COR-L47 (cell line): Measurements from ENCODE around the gene NINJ2.
"Not testable (repeated sequence)": the region's sequence is repeated elsewhere in the genome, so short reads cannot be mapped to it uniquely, and the experiment has no call there.

ENCODE experiments used
- DNase-seq: peaks from one replicate; lab custom pipeline; 2025; lab: John Stamatoyannopoulos, UW

NINJ2 gene

DNA sequence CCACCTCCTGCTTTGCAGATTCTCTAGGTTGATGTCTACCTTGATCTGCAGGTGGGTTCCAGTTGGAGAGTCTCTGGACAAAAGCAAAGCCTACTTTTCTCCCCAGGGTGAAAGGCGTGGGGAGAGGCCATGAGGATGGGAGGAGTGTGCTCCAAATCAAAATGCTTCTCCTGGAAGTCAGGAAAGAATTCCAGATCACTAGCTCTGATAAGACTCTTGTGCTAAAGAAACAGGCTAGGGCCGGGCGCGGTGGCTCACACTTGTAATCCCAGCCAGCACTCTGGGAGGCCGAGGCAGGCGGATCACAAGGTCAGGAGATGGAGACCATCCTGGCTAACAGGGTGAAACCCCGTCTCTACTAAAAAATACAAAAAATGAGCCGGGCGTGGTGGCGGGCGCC, 21.9 kb downstream of the NINJ2 start:
- not testable (repeated sequence) for DNase-seq

DNA sequence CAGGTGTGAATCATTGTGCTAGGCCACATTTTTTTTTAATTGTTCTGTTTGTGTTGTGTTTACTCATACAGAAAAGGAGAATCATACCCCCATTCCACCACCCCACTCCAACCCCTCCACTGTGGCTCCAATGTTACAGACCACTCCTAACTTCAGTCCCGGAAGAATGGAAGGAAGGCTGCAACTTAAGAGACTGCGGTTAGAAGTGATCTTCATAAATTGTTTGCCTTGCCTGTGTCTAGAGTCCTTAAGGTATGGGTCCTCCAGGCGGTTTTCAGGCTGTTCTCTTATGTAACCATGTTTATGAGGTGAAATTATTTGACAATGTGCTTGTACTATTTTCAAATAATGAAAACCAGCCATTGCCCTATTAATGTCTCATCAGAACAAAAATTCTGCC, 22.5 kb downstream of the NINJ2 start:
- DNase-seq, result no peak

DNA sequence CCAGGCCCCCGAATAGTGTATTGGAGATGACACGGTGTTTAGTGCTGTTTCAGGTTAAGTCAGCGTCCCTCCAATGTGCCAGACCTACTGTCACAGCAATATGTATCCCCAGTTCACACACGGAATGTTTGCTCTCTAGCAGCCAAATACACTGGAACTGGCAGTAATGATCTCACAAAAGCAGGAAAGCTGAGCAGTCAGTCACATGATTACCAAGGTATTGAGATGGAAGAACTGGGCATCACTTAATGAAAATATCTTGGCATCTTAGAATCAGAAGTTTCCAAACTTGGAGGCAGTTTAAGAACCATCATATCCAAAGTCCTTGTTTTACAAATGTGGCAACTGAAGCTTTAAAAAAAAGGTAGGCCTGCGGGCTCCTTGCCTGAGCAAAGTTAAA, 23.3 kb downstream of the NINJ2 start:
- DNase-seq, result no peak

DNA sequence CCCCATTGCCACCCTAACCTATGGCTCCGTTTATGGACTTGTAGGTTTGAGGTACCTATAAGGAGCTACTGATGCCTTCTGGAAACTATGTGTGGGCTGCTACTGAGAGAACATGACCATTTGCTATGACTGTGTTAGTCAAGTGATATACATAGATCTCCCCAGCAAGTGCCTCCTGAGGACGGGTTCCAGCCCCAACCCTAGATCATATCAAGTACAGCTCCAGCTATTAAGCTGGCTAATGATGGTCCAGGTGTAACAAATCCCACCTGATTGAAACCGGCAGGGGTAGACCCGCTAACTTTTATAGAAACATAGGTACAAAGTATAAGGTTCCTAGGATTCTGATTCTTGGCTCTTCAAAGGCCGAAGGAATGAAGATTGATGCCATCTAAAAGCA, 23.7 kb downstream of the NINJ2 start:
- DNase-seq, result no peak

DNA sequence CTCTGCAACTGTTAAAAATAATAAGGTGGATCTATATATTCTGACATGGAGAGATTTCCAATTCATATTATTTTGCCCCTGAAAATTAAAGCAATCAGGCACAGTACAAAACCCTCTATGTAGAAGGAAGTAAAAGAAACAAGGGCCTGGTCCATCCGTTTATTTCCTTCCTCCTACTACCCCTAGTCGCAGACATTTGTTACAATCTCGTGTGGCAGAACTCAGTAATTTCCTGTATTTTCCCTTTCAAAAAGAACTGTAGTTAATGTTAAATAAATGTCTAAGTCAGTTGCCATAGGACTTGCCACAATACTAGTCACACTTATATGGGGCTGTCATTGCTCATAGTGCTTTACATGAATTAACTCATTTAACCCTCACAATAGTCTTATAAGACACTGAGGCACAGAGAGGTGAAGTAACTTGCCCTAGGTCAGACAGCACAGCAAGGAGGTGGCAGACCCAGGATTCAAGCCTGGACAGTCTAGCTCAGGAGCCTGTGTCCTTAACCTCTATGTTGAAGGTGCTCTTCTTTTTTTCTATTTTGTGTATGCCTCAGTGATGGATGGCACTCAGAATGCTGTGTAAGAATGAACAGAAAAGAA, 24.2 kb downstream of the NINJ2 start:
- DNase-seq, result no peak

DNA sequence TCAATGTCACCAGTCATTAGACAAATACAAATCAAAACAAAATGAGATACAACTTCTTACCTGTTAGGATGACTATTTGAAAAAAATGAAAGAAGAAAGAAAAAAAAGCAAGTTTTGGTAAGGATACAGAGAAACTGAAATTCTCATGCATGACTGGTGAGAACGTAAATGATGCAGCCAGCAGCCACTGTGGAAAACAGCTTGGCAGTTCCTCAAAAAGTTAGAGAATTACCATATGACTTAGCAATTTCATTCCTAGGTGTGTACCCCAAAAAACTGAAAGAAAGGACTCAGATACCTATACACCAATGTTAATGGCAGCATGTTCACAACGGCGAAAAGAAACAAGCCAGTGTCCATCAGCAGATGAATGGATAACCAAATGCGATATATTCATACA, 26.6 kb downstream of the NINJ2 start:
- DNase-seq, result no peak

DNA sequence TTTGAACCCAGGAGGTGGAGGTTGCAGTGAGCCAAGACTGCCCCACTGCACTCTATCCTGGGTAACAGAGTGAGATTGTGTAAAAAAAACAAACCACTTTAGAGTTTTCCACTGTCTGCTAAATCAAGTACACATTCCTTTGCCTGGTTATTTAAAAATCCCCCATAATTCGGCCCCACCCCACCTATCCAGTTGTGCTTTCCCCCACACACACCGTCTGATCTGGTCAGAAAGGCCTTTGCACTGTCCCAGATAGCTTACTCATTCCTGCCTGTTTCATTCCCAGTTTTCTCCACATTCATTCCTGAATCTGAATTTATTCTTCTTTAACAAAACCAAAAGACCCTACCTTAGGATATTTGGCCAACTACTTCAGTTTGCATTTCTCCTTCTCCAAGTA, 29.5 kb downstream of the NINJ2 start:
- no peak for DNase-seq

DNA sequence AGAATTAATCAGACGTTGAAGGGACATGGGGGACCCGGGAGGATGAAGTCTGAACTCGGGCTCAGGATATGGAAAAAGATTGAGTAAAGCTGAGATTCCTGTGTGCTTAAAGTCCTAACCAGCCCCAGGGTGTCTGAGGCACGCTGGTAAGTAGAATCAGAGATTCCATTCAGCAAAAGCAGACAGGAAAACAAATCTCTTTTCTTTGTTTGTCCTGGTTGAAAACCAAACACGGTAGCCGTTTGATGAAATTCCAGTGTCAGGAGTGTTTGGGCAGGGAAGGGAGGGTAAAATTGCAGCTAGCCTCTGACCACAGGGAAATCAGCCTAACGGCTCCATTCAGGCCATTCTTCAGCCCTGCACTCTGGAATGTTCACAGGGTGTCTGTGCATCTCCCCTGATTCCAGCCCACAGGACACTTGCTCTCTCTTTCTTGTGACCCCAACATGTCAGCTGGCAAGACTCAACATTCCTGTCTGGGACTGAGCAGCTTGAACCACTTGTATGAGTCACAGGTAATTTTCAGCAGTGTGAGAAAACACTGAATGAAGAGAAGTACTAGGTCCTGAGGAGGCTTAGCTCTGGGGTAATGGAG, 31.0 kb downstream of the NINJ2 start:
- no peak for DNase-seq

DNA sequence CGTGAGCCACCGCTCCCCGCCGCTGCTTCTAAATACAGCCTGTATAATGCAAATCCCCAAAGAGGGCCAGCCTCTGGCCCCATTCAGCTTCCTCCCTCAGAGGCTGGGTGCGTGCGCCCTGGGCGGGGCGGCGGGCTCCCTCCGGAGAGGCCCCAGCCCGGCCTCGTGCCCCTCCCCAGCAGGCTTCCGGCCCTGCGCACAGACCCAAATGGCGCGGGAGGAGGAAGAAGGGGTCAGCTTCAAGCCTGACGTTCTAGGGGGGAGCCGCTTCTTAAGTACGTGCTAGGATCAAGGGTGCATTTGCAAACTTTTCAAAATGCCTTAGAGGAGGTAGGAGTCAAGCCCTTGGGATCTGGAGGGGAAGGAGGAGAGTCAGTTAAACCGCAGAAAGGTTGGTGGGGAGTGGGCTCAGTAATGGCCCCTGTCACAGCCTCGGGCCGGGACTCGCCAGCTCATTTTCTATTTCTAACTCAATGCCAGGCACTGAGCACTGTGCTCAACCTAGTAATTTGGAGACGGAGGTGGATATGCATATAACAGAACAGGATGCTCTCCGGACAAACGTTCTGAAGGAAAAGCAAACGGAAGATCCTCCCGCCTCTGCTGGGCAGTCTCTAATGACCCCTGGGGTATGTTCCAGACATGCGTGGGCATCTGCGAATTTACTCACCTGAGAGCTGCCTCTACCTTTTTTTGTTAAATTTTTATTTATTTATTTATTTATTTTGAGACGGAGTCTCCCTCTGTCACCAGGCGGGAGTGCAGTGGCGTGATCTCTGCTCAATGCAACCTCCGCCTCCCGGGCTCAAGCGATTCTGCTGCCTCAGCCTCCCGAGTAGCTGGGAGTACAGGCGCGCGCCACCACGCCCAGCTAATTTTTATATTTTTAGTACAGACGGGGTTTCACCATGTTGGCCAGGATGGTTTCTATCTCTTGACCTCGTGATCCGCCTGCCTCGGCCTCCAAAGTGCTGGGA, 32.3 kb downstream of the NINJ2 start:
- no peak for DNase-seq

DNA sequence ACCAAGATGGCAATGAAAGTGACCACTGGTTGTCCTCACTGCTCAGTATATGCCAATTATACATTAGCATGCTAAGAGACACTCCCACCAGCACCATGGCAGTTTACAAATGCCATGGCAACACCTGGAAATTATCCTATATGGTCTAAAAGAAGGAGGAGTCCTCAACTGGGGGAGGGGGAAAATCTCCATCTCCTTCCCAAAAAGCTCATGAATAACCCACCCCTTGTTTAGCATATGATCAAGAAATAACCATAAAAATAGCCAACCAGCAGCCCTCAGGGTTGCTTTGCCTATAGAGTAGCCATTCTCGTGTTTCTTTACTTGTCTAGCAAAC, 34.5 kb downstream of the NINJ2 start:
- DNase-seq, result not testable (repeated sequence)

DNA sequence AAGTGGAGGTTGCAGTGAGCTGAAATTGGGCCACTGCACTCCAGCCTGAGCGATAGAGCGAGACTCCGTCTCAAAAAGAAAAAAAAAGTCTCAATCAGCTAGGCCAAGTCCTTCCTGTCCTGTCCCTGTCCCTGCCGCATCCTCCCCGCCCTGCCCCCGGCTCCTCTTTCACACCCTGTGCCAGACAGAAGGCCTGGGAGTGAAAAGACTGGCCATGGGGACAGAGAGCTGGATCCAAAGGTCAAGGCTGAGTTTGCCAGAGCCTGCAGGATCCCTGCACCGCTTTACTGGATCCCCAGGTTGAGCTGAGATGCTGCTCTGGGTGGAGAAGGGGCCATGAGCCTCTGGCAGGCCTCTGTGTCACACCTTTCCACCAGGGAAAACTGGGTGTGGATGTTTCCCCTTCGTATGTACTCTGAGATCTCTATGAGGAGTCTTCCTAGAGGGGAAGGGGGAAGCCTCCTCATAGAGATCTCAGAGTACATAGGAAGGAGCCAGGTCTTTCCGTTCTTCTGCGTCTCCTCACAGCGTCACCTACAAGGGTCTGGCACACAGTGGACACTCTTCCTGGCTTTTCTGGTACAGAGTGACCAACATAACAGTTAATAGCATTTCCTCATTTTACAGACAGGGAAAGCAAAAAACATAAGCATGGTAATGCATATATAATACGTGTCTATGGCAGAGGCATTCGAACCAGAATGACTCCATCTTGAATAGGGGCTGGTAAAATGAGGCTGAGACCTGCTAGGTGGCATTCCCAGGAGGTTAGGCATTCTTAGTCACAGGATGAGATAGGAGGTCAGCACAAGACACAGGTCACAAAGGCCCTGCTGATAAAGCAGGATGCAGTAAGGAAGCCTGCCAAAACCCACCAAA, 35.1 kb downstream of the NINJ2 start:
- no peak for DNase-seq

DNA sequence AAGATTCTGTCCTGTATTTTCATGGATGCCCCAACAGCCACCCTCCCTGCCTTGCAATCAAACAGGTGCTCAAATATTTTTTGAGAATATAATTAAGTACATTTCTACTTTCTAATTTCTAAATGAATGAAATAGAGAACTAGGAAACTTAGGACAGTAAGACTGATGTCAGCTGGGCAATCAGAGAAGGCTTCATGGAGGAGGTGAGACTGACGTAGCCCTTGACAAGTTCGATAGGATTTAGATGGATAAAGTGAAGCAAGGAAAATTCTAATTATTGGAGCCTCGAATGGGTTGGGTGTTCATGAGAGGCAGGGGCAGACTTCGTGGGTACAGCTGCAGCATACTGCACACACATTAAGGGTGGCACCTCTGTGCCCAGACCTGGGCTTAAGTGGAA, 36.0 kb downstream of the NINJ2 start:
- DNase-seq, result no peak

DNA sequence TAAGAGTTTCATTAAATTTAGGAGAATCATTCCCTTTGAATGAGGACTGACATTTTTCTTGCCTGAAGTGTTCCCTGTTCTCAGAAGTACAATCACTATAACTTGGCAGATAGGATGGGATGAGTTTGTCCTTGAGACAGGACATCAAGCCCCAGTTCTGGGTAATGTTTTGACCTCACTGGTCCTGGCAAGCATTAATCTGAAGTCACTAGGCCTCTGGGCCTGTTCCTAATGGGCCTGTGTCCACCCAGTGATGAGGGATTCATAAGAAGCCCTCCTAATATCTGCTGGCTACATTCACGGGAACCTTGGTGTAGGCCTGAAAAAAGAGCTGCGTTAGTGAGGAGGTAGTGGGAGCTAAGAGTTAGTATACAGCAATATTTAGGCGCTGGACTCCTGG, 37.2 kb downstream of the NINJ2 start:
- no peak for DNase-seq

DNA sequence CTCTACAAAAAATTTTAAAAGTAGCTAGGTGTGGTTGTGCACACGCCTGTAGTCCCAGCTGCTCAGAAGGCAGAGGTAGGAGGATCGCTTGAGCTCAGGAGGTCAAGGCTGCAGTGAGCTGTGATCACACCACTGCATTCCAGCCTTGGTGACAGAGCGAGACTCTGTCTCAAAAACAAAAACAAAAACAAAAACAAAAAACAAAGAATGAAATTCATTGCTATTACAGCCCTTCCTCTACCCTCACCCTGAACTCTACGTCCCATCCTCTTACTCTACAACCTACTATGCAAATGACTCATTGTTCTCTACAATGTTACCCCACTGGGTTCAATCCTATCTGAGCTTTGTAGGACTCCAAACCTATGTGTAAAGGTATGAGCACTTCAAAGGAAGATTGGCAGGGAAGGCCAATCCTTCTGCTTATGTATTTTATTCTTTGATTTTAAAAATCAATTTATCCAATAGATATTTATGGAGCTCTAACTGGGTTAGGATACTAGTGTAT, 39.3 kb downstream of the NINJ2 start:
- no peak for DNase-seq

DNA sequence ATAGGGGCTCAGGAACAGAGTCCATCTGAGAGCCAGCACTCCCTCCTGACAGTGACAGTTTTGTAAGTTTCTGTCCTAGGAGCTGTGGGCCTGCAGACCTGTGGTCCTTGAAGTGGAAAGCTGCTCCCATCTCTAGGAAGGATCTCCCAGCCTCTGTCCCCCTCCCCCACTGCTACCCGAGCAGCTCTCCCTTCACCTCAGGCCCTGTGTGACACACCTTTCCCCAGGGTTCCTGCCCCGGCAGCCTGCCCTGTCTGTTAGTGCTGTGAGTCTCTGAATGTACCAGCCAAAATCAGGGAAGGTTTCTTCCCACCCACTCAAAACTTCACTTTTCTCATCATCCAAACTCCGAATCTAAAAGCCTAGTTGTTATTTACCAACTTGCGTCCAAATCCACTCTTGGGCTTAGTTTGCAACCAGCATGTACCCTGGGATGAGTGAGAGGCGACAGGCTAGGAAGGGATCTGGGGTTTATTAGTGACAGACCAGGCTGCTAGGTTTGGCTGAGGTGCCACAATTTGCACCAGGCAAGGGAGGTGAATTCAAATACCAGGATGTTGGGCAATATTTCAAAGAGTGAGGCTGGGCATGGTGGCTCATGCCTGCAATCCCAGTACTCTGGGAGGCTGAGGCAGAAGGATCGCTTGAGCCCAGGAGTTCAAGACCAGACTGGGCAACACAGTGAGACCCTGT, 39.9 kb downstream of the NINJ2 start:
- DNase-seq, result no peak

DNA sequence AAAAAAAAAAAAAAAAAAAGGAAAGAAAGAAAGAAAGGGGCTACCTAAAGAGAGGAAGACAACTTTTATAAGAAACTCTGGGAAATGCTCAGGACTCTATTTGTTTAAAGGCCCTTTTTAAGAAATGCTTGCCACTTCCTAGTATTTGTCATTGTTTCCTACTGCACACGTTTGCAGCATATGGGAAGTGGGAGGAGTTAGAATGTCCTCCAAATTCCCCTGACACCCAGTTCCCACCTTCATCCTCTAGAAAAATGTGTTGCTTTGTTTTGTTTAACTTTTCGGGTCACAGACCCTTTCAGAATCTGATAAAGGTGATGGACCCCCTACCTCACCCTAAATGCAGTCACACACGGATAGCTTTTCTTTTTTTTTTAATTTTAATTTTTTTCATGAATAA, 40.8 kb downstream of the NINJ2 start:
- no peak for DNase-seq

DNA sequence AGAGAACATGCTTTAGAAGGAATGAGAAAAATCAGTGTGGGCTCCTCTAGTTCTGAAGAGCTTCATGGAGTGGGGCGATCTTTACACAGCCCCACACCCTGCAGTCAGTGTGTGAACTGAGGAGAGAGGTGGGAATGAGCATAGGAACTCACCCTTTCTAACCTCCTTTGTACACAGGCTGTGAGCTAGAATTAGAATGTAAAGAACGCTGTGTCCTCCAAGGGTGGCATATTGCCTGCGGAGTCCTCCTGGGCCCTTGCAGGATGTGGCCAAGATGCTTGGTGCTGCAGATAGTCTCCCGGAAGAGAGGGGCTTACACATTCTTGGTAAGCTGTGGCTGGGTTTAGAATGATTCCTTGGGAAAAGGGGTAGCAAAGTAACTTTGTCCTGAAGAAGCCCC, 43.9 kb downstream of the NINJ2 start:
- no peak for DNase-seq

DNA sequence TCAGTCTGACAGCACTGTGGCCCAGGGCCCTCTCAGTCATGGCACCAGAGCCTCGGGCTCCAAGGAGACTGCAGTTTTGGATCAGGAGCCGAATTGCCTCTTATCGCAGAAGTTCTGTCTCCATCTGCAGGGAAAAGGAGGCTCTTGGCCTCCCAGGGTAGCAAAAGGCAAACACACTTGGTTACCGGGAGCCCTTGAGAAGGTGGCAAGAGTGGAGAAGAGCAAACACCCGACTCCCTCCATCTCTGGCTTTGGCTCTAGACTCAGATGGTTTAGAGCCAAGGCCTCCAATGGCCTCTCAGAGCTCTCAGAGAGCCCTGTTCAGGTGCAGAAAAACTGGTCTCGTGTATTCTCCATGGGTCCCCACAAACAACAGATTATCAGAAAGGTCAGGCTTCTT, 44.6 kb downstream of the NINJ2 start:
- no peak for DNase-seq

DNA sequence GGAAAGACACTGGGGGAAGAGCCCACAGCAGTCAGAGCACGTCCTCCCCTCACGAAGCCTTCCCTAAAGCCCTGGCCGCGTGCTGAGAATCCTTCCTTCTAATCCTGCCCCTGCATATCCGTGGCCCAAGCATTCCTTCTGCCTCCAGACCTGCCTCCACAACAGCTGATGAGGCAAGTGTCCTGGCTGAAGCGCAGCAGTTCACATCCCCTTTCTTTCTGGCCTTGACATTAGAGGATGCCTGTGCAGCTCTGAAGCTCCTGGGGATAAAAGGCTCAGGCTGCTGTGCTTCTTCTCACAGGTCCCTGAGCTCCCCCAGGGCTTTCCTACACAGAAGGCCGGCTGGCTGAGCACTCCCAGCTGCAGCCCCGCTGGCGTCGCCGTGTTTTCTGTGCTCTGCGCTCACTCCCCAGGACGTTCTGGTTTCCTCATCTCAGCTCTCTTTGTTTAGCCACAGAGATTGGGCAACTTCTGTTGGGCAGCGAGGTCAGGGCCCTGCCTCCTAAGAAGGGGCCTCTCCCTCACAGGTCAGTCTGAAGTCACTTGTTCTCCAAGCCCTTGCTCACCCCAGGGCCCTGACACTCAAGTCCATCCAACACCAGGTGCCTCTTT, 45.8 kb downstream of the NINJ2 start:
- no peak for DNase-seq

DNA sequence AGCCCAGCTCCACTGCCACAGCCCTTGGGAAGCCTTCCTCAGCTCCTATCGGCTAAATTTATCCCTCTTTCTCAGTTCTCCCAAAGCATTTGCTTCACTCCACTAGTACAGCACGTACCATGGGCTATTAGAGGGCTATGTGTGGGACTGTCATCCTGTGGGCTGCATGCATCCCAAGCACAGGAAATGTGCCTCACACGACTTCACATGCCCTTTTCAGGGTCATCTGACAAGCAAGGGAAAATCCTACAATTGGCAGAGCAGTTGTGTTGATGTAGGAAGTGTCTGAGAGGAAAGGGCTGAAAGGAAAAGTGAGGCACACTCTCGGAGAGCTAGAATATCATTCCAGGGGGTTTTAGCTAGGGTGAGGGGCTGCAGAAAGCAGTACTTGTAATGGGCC, 47.6 kb downstream of the NINJ2 start:
- DNase-seq, result no peak

DNA sequence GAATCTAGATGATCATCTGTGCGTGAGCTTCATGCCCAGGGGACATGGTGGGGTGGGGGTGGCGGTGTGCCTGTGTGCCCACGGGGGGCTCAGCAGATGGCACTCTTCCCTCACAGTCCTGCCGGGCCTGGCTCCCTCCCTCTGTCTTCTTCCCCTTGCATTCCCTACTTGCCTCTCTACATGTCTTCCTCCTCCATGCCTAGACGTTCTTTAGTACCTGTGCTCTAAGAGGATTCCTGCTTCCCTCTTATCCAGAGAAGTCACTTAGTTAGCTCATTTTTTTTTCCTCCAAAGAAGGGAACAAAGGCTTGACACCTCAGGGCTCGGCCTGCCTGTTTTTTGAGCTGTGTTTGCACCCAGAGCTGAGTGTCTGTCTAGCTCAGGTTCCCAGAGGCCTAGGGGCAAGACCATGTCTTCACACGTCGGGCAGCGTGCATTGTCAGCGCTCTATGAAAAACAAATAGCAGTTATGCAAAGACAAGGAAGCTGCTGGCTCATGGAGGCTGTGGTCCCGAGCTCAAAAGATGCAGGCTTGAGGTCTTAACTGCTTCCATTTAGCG, 48.8 kb downstream of the NINJ2 start:
- DNase-seq, result peak; percentile 44
